NCI-H1048 (cell line): ENCODE measurements around the gene SLC51A.
"Not testable (repeated sequence)": the region's sequence is repeated elsewhere in the genome, so short reads cannot be mapped to it uniquely, and the experiment has no call there.

Experiments
- DNase-seq: peaks from one replicate; lab custom pipeline; 2025; lab: John Stamatoyannopoulos, UW

Gene SLC51A

DNA sequence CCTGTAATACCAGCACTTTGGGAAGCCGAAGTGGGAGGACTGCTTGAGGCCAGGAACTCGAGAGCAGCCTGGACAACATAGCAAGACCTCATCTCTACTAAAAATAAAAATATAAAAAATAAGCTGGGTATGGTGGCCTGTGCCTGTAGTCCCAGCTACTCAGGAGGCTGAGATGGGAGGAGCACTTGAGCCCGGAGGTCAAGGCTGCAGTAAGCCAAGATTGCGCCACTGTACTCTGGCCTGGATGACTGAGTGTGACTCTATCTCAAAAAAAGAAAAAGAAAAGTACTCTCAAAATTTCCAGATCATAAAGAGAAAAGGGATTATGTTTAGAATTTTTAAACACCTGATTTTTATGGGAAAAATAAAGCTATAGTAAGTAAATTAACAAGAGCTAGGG, 24.1 kb downstream of the SLC51A start:
- no peak for DNase-seq

DNA sequence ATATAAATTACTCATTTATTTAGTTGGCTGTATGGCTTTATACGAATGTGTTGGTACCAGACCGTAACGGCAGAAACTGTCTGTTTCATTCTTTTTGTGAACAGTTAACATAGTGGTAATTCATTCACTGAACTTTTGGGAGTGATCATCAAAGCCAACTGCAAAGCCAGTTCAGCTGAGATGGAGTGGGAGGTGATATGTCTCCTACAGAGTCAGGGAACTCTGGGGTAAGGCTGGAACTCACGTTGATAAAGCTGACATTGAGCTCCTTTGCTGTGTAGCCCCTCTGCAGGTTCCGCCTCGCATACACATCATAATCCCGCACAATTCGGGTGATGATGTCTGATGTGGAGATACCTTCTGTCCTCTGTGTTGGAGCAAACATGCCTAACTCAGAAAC, 25.4 kb downstream of the SLC51A start:
- no peak for DNase-seq

DNA sequence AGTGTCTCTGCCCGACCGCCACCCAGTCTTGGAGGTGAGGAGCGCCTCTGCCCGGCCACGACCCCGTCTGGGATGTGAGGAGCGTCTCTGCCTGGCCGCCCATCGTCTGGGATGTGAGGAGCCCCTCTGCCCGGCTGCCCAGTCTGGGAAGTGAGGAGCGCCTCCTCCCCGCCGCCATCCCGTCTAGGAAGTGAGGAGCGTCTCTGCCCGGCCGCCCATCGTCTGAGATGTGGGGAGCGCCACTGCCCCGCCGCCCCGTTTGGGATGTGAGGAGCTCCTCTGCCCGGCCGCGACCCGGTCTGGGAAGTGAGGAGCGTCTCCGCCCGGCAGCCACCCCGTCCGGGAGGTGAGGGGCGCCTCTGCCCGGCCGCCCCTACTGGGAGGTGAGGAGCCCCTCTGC, 27.8 kb downstream of the SLC51A start:
- DNase-seq, result not testable (repeated sequence)

DNA sequence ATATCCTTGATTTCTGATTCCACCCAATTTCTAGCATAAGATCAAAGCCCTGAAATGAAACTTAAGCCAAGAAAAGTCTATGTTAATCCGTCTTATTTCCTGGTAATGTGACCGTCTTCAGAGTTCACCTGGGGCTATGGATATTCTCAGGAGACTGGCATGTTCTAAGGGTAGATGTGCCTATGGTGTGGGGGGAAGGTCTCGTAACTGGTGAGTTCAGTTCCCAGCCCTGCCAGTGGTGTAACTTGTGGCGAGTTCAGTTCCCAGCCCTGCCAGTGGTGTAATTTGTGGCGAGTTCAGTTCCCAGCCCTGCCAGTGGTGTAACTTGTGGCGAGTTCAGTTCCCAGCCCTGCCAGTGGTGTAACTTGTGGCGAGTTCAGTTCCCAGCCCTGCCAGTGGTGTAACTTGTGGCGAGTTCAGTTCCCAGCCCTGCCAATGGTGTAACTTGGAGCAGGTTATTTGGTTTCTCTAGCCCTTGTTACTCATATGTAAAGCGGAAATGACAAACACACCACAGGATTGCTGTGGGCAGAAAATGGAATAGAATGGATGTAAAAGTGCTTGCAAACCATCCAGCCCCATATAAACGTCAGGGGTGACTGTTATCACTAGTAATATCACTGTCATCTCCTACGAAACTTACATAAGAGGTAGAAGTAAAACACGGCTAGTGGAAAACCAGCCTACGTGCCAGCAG, 30.4 kb downstream of the SLC51A start:
- no peak for DNase-seq

DNA sequence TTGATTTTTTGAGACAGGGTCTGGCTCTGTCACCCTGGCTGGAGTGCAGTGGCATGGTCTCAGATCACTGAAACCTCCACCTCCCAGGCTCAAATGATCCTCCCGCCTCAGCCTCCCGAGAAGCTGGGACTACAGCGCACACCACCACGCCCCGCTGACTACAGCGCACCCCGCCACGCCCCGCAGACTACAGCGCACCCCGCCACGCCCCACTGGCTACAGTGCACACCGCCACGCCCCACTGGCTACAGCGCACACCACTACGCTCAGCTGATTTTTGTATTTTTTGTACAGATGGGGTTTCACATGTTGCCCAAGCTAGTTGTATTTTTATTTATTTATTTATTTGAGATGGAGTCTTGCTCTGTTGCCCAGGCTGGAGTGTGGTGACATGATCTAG, 35.6 kb downstream of the SLC51A start:
- DNase-seq, result no peak

DNA sequence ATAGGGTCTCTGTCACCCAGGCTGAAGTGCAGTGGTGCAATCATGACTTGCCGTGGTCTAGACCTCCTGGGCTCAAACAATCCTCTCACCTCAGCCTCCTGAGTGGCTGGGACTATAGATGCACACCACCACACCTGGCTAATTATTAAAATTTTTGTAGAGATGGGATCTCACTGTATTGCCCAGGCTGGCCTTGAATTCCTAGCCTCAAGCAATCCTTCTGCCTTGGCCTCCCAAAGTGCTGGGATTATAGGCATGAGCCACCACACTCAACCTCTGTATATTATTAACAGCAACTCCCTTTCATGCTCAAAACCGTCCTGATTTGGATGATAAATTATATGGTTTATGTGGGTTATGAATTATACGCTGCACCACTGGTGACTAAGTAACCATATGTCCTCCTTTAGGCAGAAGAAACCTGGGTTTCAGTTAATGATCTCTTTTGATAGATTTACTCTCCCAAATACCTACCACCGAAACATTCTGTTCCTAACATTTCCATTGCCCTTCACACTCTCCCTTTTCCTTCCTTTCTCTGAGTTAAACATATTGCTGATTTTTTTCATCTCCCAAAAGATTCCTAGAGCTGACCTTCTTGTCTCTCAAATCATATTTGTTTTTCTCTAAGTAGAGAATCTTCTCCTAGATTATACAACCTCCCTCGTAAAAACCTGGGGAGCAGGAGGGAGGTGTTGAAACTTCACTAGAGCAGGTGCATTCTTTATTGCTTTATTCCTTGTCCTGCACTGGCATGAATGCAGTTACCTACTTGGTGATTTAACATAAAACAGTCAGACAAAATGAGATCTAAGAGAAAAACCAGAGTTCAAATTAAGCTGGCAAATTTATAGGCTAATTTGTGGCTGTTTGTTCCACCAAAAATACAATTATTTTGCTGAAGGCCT, 38.3 kb downstream of the SLC51A start:
- DNase-seq, result no peak

DNA sequence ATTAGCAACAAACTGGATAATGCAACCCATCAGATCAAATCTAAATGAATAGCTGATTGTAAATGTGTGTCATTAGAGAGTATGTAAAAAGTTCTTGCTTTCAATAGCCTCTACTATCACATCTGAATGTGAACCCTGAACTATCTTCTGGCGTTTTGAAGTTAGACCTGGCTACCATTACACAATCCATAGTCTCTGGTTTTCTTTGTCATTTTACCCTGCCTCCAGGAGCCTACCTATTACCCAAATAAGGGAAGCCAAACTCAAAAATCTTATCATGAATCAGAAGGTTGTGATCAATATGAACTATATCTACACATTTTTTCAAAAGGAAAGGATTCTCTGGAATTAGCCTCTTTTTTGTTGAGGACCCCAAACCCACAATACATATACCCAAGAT, 39.4 kb downstream of the SLC51A start:
- DNase-seq, result no peak

DNA sequence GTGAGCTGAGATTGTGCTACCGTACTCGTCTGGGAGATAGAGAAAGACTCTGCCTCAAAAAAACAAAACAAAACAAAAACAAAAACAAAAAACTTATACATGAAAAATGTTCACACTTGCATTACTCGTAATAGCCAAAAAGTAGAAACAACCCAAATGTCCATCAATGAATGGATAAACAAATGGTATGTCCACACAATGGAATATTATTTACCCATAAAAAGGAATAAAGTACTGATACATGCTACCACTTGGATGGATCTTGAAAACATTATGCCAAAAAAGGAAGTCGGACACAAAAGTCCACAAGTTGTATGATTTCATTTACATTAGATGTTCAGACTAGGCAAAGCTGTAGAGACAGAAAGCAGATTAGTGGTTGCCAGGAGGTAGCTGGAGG, 44.5 kb downstream of the SLC51A start:
- DNase-seq, result no peak

DNA sequence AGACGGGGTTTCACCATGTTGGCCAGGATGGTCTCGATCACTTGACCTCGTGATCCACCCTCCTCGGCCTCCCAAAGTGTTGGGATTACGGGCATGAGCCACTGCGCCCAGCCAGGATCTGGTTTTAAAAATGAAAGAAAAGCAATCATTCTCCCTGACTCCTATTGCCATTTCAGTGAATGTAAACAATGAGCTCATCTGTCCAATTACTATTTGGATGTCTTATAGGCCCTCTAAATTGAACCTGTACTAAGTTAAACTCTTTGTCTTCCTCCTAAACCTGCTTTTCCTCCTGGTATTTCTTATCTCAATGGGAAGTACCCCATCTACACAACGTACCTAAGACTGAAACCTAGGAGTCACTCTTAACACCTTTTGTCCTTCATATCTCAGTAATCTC, 47.5 kb downstream of the SLC51A start:
- no peak for DNase-seq

DNA sequence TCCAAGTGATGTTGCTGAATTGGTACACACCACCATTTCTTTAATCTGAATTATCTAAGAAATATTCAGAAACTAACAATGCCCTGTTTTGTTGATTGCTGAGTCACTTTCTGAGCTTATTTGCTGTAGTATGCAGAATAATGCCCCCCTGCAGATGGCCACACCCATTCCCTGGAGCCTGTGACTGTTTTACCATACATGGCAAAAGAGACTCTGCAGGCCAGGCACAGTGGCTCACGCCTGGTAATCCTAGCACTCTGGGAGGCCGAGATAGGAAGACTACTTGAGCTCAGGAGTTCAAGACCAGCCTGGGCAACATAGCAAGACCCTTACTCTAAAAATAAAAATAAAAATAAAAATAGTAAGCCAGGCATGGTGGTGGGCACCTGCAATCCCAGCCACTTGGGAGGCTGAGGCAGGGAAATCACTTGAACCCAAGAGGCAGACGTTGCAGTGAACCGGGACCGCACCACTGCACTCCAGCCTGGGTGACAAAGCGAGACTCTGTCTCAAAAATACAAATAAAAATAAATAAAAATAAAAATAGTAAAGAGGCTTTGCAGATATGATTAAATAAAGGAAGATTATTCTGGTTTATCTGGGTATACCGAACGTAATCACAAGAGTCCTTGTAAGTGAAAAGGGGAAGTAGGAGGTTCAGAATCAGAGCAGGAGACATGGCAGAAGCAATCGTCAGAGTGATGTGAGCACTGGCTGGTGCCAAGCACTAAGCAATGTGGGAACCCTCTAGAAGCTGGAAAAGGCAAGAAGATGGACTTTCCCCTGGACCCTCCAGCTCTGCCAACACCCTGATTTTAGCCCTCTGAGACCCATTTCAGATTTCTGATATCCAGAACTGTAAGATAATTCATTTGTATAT, 52.2 kb downstream of the SLC51A start:
- no peak for DNase-seq

DNA sequence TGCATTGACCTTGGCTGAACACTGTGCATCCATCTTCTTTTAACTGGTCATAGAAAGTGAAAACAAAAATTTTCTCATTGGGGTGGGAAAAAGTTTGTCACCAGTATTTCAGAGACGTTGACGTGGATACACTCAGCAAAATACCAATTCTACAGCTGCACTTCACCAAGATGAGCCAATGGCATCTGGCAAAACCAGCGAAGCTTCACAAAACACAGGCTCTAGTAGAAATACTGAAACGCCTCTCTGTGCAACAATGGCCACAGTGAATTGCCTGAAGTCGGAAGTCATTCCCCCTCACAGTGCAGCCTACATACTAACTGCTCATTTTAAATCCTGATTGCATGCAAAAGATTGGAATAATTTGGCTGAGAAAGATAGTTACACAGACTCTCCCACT, 54.2 kb downstream of the SLC51A start:
- no peak for DNase-seq

DNA sequence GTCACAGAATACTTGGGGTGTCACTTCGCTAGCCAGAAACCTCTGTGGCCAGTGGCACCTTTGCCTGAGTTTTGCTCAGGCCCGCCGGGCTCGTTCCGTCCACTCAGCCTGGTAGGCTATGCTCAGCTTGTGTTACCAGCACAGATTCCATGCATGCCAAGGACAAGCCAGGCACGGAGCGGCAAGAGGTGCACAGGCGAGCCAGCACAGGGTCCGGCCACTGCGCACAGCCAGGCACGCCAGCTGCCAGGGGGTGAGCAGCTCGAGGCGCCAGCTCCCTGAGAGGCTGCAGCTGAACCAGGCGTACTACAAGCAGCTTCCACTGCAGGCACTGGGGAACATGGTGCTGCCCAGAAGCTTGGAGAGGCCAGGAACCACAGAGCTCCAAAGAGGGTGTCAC, 56.5 kb downstream of the SLC51A start:
- DNase-seq, result no peak

DNA sequence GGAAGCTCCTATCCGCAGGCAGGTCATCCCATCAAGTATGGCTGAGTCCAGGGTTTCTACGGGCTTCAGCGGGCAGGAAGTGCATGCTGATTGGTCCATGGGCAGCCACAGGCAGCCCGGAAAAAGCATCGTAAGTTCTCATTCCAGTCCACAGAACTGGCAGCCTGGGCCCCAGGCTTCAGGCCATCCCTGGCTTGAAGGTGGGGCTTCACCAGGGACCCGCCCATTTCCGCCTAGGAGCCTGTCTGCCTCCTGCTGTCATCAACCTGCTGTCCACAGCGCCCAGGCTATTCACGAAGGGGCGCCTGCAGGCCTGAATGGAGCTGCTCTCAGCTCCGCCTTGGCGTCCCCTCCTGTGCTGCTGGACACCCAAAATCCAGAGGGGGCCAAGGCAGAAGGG, 57.3 kb downstream of the SLC51A start:
- DNase-seq, result no peak

DNA sequence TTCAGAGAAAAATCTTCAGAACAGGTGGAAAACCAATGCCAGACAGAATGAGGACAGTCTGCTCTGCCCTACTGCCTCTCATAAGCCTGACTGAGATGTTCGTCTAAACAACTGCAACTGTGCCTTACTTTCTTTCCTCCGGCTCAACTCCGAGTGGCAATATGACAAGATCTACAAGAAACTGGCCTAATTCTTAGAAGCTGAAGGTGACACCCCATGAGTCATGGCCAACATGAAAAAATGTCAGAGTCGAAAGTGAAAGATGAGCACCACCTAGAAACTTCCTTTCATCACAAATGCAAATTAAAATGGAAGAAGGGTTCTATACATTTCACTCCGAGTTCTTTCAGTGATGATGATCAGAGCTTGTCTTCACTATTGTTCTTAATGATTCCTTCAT, 58.3 kb downstream of the SLC51A start:
- DNase-seq, result no peak

DNA sequence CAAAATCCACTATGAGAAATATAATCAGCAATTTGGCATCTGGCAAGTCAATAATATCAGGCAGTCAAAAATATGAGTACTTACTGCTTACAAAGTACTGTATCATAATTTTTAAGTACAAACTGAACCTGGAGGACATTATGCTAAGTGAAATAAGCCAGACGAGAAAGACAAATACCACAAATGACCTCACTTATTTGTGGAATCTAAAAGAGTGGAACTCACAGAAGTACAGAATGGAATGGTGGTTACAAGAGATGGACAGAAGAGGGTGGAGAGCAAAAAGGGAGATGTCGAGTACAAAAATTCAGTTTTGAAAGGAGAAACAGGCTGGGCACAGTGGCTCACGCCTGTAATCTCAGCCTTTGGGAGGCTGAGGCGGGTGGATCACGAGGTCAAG, 58.8 kb downstream of the SLC51A start:
- DNase-seq, result no peak

DNA sequence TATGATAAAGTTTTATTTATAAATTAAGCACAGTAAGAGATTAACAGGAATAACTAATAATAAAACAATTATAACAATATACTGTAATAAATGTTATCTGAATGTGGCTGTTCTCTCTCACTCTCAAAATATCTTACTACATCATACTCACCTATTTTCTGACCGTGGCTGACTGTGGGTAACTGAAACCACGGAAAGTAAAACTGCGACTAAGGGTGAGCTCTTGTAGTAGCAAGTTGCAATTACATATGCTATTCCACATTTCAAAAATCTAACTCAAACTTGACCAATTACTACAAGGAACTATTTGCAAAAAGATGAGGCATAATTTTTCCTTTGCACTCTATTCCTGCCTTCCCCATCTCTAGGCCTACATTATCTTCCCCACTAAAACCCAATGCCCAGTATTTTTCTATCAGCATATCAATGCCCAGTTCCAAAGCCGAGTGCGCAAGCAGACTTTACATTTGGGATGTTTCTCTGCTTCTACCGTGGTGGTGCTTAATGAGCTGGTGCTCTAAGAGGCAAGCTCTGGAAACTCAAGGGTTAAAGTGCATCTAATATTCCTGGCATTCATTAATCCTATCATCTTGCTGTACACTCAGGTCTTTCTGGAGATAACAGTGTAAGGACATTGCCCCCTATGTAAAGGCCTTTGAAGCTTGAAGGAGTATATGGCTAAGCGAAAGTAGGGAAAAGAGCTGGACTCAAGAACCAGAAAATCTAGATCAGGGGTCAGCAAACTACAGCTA, 64.5 kb downstream of the SLC51A start:
- no peak for DNase-seq

DNA sequence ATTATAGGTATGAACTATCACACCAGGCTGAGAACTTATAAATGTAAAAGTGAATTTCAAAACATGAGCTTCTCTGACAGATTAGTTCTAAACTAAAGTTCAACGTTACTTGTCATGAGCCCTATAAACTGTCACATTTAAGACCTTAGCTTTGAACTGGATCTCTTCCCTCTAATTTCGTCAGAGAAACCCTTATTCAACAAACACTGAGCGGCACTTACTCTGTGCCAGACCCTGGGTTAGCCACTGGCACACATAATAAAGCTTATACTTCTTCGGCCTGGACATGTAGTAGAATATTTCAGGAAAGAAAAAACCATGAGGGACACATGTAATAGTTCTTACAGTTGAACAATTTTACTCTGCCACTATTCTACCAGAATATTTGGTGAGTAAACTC, 65.6 kb downstream of the SLC51A start:
- no peak for DNase-seq
